ENCODE measurements around the gene METTL9. TPM values are rescaled to one million over a fixed set of nuclear protein-coding genes. Genes with fewer than 3 reads are reported as not detected.
"Not testable (repeated sequence)": the region's sequence is repeated elsewhere in the genome, so short reads cannot be mapped to it uniquely, and the experiment has no call there.

The METTL9 gene
- total RNA-seq, 1 experiment from 2014 or later: 41.4 TPM

GRCh38 chr16:21673469-21673868 is 74.1 kb downstream of the METTL9 start:
- H3K4me2 ChIP-seq (ENCODE audit: low read length): no peak overlapping the region
- H3K4me1 ChIP-seq (ENCODE audit: control insufficient read depth in 1 of 2, insufficient read depth in 2 of 2, low read length in 2 of 2): no peaks in the 10 kb centered on the region
- H3K27ac ChIP-seq (ENCODE audit: low read depth, low read length): no peak overlapping the region
- no peaks in the 10 kb centered on the region for H3K36me3 ChIP-seq (ENCODE audit: control insufficient read depth in 1 of 2, insufficient read depth in 2 of 2, low read length in 2 of 2)
- no peak overlapping the region for H3K4me3 ChIP-seq (replicated peaks in 1 of 2; ENCODE audit: low read depth in 1 of 2, low read length in 2 of 2)
- ChIA-PET CTCF (no interaction called here), RAD21 (ENCODE audit: low non-redundant PET in 1 of 2, low total read pairs in 2 of 2, uncharacterized antibody in 2 of 2, unreplicated experiment in 2 of 2) (no interaction called here), POLR2A (no interaction called here)
- intact Hi-C loops (cut with micrococcal nuclease): no loop called here
- no peaks in the 10 kb centered on the region for H3K9me2 ChIP-seq (ENCODE audit: insufficient read depth)
- H3K9me3 ChIP-seq (ENCODE audit: control insufficient read depth in 1 of 2, insufficient read depth in 1 of 2, low read depth in 1 of 2, low read length in 2 of 2): no peaks in the 10 kb centered on the region
- H3K27me3 ChIP-seq (ENCODE audit: insufficient read depth, low read length): no peaks in the 10 kb centered on the region
- H3K79me2 ChIP-seq (ENCODE audit: insufficient read depth, low read length): no peaks in the 10 kb centered on the region
- no peaks in the 10 kb centered on the region for H4K20me1 ChIP-seq (ENCODE audit: insufficient read depth)
- no peak overlapping the region for H2AFZ ChIP-seq (ENCODE audit: low read depth, low read length, poor library complexity, severe bottlenecking)
- TF ChIP-seq ATF3 (IDR thresholded peaks at IDR 0.05) (no peak), EZH2phosphoT487 (IDR thresholded peaks at IDR 0.05; ENCODE audit: borderline replicate concordance) (no peak), REST (IDR thresholded peaks at IDR 0.05; ENCODE audit: low read depth) (no peak), CEBPB (IDR thresholded peaks at IDR 0.05; ENCODE audit: low read depth) (no peak)
- BruUV-seq (replicated peaks): no TSS peak
- DNase-seq (ENCODE audit: low read depth, low spot score) (no peak), ATAC-seq (no peak)
- no peak overlapping the region for H3K9ac ChIP-seq (ENCODE audit: low read length)

- H3K9me2 ChIP-seq (ENCODE audit: insufficient read depth); H3K9ac ChIP-seq (ENCODE audit: low read length); H3K9me3 ChIP-seq (ENCODE audit: control insufficient read depth in 1 of 2, insufficient read depth in 1 of 2, low read depth in 1 of 2, low read length in 2 of 2); H3K79me2 ChIP-seq (ENCODE audit: insufficient read depth, low read length); H3K27ac ChIP-seq (ENCODE audit: low read depth, low read length); RAD21 ChIA-PET (ENCODE audit: low non-redundant PET in 1 of 2, low total read pairs in 2 of 2, uncharacterized antibody in 2 of 2, unreplicated experiment in 2 of 2); H3K4me1 ChIP-seq (ENCODE audit: control insufficient read depth in 1 of 2, insufficient read depth in 2 of 2, low read length in 2 of 2); POLR2A ChIA-PET; DNase-seq (ENCODE audit: low read depth, low spot score); ATAC-seq; H3K36me3 ChIP-seq (ENCODE audit: control insufficient read depth in 1 of 2, insufficient read depth in 2 of 2, low read length in 2 of 2); CTCF ChIA-PET; BruUV-seq (replicated peaks); H3K4me2 ChIP-seq (ENCODE audit: low read length); H3K4me3 ChIP-seq (replicated peaks in 1 of 2; ENCODE audit: low read depth in 1 of 2, low read length in 2 of 2); intact Hi-C loops (cut with micrococcal nuclease); H3K27me3 ChIP-seq (ENCODE audit: insufficient read depth, low read length); H4K20me1 ChIP-seq (ENCODE audit: insufficient read depth); H2AFZ ChIP-seq (ENCODE audit: low read depth, low read length, poor library complexity, severe bottlenecking): not testable (repeated sequence)
These were observed 75.1 kb downstream of the METTL9 start for GRCh38 chr16:21674456-21674855.

GRCh38 chr16:21680714-21681113 is 81.3 kb downstream of the METTL9 start:
- POLR2A ChIA-PET, ATAC-seq: not testable (repeated sequence)

More at GRCh38 chr16:21680714-21681113, 81.3 kb downstream of the METTL9 start:
- CTCF ChIA-PET; H3K9me3 ChIP-seq (ENCODE audit: control insufficient read depth in 1 of 2, insufficient read depth in 1 of 2, low read depth in 1 of 2, low read length in 2 of 2); DNase-seq (ENCODE audit: low read depth, low spot score); H3K27me3 ChIP-seq (ENCODE audit: insufficient read depth, low read length); H3K27ac ChIP-seq (ENCODE audit: low read depth, low read length); H3K4me3 ChIP-seq (replicated peaks in 1 of 2; ENCODE audit: low read depth in 1 of 2, low read length in 2 of 2); H3K36me3 ChIP-seq (ENCODE audit: control insufficient read depth in 1 of 2, insufficient read depth in 2 of 2, low read length in 2 of 2); H3K4me1 ChIP-seq (ENCODE audit: control insufficient read depth in 1 of 2, insufficient read depth in 2 of 2, low read length in 2 of 2); H4K20me1 ChIP-seq (ENCODE audit: insufficient read depth); RAD21 ChIA-PET (ENCODE audit: low non-redundant PET in 1 of 2, low total read pairs in 2 of 2, uncharacterized antibody in 2 of 2, unreplicated experiment in 2 of 2); H2AFZ ChIP-seq (ENCODE audit: low read depth, low read length, poor library complexity, severe bottlenecking); H3K9me2 ChIP-seq (ENCODE audit: insufficient read depth); H3K4me2 ChIP-seq (ENCODE audit: low read length); BruUV-seq (replicated peaks); H3K79me2 ChIP-seq (ENCODE audit: insufficient read depth, low read length); H3K9ac ChIP-seq (ENCODE audit: low read length); intact Hi-C loops (cut with micrococcal nuclease): not testable (repeated sequence)
